Measurements from ENCODE around the gene FOXP2.

FOXP2 gene

GRCh38 chr7:114459574-114459973 is 45.0 kb downstream of the FOXP2 start:
- Histone ChIP-seq H3K4me3 (ENCODE audit: low read depth, low read length) (no peak overlapping the region), H3K4me1 (no peaks in the 10 kb centered on the region), H3K27me3 (no peaks in the 10 kb centered on the region), H3K9me3 (no peaks in the 10 kb centered on the region), H3K36me3 (no peaks in the 10 kb centered on the region)
- no peak for TF ChIP-seq CTCF (IDR thresholded peaks at IDR 0.05; ENCODE audit: low read depth, low read length)
- DNase-seq = no peak

- DNase-seq = no peak
- H3K27me3 ChIP-seq = no peaks in the 10 kb centered on the region
- H3K9me3 ChIP-seq = no peaks in the 10 kb centered on the region
- no peak overlapping the region for H3K4me3 ChIP-seq (ENCODE audit: low read depth, low read length)
- no peak for TF ChIP-seq CTCF (IDR thresholded peaks at IDR 0.05; ENCODE audit: low read depth, low read length)
- H3K4me1 ChIP-seq = no peaks in the 10 kb centered on the region
- H3K36me3 ChIP-seq = no peaks in the 10 kb centered on the region
These were observed 45.4 kb downstream of the FOXP2 start for GRCh38 chr7:114460021-114460420.

- Histone ChIP-seq H3K4me3 (ENCODE audit: low read depth, low read length) (no peak overlapping the region), H3K4me1 (no peaks in the 10 kb centered on the region), H3K27me3 (no peaks in the 10 kb centered on the region), H3K9me3 (no peaks in the 10 kb centered on the region), H3K36me3 (no peaks in the 10 kb centered on the region)
- DNase-seq = no peak
- TF ChIP-seq CTCF (IDR thresholded peaks at IDR 0.05; ENCODE audit: low read depth, low read length) = no peak
These were observed 52.3 kb downstream of the FOXP2 start for GRCh38 chr7:114466917-114467316.

- H3K36me3 ChIP-seq = no peaks in the 10 kb centered on the region
- no peaks in the 10 kb centered on the region for H3K27me3 ChIP-seq
- no peaks in the 10 kb centered on the region for H3K9me3 ChIP-seq
- no peak overlapping the region for H3K4me3 ChIP-seq (ENCODE audit: low read depth, low read length)
- no peaks in the 10 kb centered on the region for H3K4me1 ChIP-seq
- DNase-seq = no peak
- TF ChIP-seq CTCF (IDR thresholded peaks at IDR 0.05; ENCODE audit: low read depth, low read length) = no peak
These were observed 54.2 kb downstream of the FOXP2 start for GRCh38 chr7:114468844-114469243.

DNA sequence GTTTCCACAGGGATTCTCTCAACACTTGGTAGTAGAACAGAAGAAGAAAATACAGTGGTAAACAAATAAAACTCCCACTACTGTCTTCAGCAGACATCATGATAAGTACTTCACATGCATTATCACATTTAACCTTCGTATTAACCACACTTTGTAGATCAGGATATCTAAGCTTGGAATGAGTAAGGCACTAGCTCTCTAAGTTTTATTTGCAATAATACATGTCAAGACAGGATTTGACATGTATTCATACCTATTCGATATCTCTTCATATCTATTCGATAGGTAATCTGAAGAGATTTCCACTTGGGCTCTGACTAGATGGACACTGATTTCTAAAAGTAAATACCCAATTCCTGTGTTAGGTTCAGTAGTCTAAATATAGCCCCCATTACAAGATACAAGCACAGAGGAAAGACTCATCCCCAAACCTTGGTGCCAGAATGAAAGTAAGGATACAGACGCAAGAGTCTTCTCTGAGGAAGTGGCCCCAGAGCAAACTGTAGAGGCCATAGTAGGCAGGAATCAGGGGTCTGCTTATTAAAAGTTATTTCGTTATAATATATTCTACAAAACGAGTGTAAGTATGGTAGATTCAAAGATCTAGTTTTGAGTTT is 58.4 kb downstream of the FOXP2 start:
- Histone ChIP-seq H3K36me3 (no peaks in the 10 kb centered on the region), H3K9me3 (no peaks in the 10 kb centered on the region), H3K4me1 (no peaks in the 10 kb centered on the region), H3K4me3 (ENCODE audit: low read depth, low read length) (no peak overlapping the region), H3K27me3 (no peaks in the 10 kb centered on the region)
- no peak for DNase-seq
- no peak for TF ChIP-seq CTCF (IDR thresholded peaks at IDR 0.05; ENCODE audit: low read depth, low read length)

DNA sequence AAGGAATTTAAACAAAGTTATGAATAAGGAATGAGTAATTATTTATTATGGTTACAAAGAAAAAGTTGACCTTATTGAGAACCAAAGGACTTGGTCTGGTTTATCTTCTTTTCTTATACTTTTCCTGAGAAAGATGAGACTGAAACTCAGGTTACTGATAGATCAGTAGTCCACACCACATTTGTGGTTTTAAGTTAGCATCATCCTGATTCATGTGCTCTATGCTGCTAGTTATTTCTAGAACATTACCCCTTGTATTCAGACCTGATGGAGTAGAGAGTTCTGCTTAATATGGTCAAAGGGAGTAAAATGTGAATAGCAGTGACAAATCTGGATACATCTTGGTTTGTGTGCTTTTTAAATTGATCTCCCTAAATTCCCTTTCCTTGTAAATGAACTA is 63.8 kb downstream of the FOXP2 start:
- no peaks in the 10 kb centered on the region for H3K36me3 ChIP-seq
- no peak for TF ChIP-seq CTCF (IDR thresholded peaks at IDR 0.05; ENCODE audit: low read depth, low read length)

More for the DNA sequence above, 63.8 kb downstream of the FOXP2 start:
- Histone ChIP-seq H3K4me1 (no peaks in the 10 kb centered on the region), H3K9me3 (no peaks in the 10 kb centered on the region), H3K4me3 (ENCODE audit: low read depth, low read length) (no peak overlapping the region), H3K27me3 (no peaks in the 10 kb centered on the region)
- DNase-seq = no peak
